Stimulated activated CD8-positive, alpha-beta memory T cell treated with anti-CD3 and anti-CD28 coated beads, Interleukin-7, amount 100 ng/mL, for 48 hours (primary cell): ENCODE data around the gene PPP1R3C.

Experiments
- DNase-seq, 2 donors: peaks; one replicate each; pipeline ENCODE4 v3.0.0-alpha.2; 2020; ENCODE audit warnings: low read depth in 1 of 2; ENCODE audit errors: extremely low read depth in 1 of 2

The PPP1R3C gene

GRCh38 chr10:91629715-91630549, 2.9 kb downstream of the PPP1R3C start:
- no peak for DNase-seq

GRCh38 chr10:91628383-91628782, 4.5 kb downstream of the PPP1R3C start:
- no peak for DNase-seq

- DNase-seq: no peak
Measured at GRCh38 chr10:91627344-91628102, 5.3 kb downstream of the PPP1R3C start.

GRCh38 chr10:91626936-91627335, 5.9 kb downstream of the PPP1R3C start:
- DNase-seq: no peak

- DNase-seq: no peak
Measured at GRCh38 chr10:91624633-91625032, 8.2 kb downstream of the PPP1R3C start.

GRCh38 chr10:91622601-91623000, 10.3 kb downstream of the PPP1R3C start:
- no peak for DNase-seq

GRCh38 chr10:91621483-91622113, 11.3 kb downstream of the PPP1R3C start:
- DNase-seq: no peak

GRCh38 chr10:91617072-91617609, 15.7 kb downstream of the PPP1R3C start:
- DNase-seq: no peak

- no peak for DNase-seq
Measured at GRCh38 chr10:91616137-91616536, 16.7 kb downstream of the PPP1R3C start.

- DNase-seq: no peak
Measured at GRCh38 chr10:91614225-91614624, 18.6 kb downstream of the PPP1R3C start.

GRCh38 chr10:91613411-91614187, 19.3 kb downstream of the PPP1R3C start:
- no peak for DNase-seq

- DNase-seq: no peak
Measured at GRCh38 chr10:91610919-91611318, 22.0 kb downstream of the PPP1R3C start.

GRCh38 chr10:91610444-91610843, 22.4 kb downstream of the PPP1R3C start:
- no peak for DNase-seq

GRCh38 chr10:91607646-91608403, 25.0 kb downstream of the PPP1R3C start:
- no peak for DNase-seq

- no peak for DNase-seq
Measured at GRCh38 chr10:91605968-91606367, 26.9 kb downstream of the PPP1R3C start.

GRCh38 chr10:91604553-91605534, 28.0 kb downstream of the PPP1R3C start:
- DNase-seq: no peak

- no peak for DNase-seq
Measured at GRCh38 chr10:91603931-91604331, 28.9 kb downstream of the PPP1R3C start.

GRCh38 chr10:91602868-91603568, 29.9 kb downstream of the PPP1R3C start:
- DNase-seq: no peak
